ENCODE results near the gene DUSP28. TPM values are rescaled to one million over a fixed set of nuclear protein-coding genes. Genes with fewer than 3 reads are reported as not detected.

The DUSP28 gene
- total RNA-seq, 1 donor from 2014 or later: 4.9 TPM

DNA sequence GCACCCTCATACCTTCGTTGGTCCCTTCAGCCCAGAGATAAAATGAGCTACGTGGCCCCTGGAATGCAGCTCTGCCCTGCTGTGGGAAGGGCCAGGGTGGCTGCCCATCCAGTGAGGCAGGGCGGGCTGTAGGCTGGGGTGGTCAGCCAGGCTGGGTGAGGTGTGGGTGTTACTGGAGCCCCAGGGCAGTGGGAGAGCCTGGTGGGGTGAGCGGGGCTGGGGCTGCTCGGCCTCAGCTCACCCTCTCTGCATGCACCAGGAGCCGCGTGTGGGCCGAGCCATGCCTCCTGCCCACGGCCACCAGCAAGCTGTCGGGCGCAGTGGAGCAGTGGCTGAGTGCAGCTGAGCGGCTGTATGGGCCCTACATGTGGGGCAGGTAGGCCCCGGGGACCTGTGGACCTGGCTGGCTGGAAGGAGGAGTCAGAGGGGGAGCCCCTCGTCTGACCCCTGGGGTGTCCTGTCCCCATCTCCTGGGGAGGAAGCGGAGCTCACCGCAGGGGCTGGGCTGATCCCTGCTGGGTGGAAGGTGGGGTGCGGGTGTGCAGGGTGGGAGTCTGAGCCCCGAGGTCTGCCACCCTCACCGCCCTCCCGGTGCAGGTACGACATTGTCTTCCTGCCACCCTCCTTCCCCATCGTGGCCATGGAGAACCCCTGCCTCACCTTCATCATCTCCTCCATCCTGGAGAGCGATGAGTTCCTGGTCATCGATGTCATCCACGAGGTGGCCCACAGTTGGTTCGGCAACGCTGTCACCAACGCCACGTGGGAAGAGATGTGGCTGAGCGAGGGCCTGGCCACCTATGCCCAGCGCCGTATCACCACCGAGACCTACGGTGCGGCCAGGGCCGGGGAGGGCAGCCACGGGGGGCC is 13.6 kb downstream of the DUSP28 start:
- no peaks in the 10 kb centered on the region for H3K9me3 Mint-ChIP-seq (ENCODE audit: low read depth)
- no peak overlapping the region for H3K4me3 Mint-ChIP-seq (ENCODE audit: low read depth)

GRCh38 chr2:240574386-240575100 is 14.4 kb downstream of the DUSP28 start:
- Mint-ChIP-seq H3K4me3 (ENCODE audit: low read depth) (no peak overlapping the region), H3K27ac (no peak overlapping the region), H3K4me1 (ENCODE audit: low read depth) (peaks cover under 1% of the 10 kb centered on the region), H3K27me3 (no peaks in the 10 kb centered on the region), H3K36me3 (ENCODE audit: insufficient read depth) (peaks cover 1% of the 10 kb centered on the region), H3K9me3 (ENCODE audit: low read depth) (no peaks in the 10 kb centered on the region)
- no peak for DNase-seq (ENCODE audit: low spot score, unreplicated experiment)
- no peak for TF ChIP-seq CTCF (IDR thresholded peaks at IDR 0.05; ENCODE audit: unreplicated experiment)

More for the DNA sequence above, 13.6 kb downstream of the DUSP28 start:
- H3K27ac Mint-ChIP-seq: peak overlapping the region; percentile 52
- TF ChIP-seq CTCF (IDR thresholded peaks at IDR 0.05; ENCODE audit: unreplicated experiment): no peak
- no peaks in the 10 kb centered on the region for H3K27me3 Mint-ChIP-seq
- peaks cover 4% of the 10 kb centered on the region for H3K4me1 Mint-ChIP-seq (ENCODE audit: low read depth)
- DNase-seq (ENCODE audit: low spot score, unreplicated experiment): no peak
- H3K36me3 Mint-ChIP-seq (ENCODE audit: insufficient read depth): peaks cover 1% of the 10 kb centered on the region

DNA sequence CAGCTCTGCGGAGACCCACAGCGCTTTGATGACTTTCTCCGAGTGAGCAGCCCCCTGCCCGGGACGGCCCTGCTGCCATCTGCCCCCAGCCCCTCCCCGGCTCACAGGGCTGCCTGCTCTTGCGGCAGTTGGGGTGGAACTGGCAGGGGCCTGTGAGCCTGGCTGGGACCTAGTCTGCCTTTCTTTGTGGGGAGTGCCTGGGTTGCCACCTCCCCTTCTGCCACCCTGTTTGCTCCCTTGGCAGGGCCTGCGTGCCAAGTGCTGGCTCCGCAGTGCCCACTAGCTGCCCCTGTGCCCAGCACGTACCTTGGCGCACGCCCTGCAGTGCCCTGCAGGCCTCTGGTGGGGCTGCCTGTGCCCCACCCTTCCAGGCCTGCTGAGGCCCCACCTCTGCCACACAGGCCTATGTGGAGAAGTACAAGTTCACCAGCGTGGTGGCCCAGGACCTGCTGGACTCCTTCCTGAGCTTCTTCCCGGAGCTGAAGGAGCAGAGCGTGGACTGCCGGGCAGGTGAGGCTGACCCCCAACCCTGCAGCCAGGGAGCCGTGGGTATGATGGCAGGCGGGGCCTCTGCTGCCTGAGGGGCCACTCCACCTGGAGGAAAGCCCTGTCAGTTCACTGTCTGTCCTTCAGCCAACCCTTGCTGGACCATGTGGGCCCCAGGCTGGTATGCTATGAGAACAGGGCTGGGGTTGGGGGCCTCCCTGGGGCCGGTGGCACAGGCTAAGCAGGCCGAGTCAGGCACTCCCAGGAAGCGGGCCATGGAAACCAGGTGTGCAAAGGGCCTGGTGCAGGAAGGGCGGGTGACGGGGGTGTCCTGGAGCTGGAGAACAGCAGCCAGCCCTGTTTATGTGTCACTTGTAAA is 15.2 kb downstream of the DUSP28 start:
- Mint-ChIP-seq H3K36me3 (ENCODE audit: insufficient read depth) (peaks cover 1% of the 10 kb centered on the region), H3K27me3 (no peaks in the 10 kb centered on the region)
- no peak for TF ChIP-seq CTCF (IDR thresholded peaks at IDR 0.05; ENCODE audit: unreplicated experiment)

DNA sequence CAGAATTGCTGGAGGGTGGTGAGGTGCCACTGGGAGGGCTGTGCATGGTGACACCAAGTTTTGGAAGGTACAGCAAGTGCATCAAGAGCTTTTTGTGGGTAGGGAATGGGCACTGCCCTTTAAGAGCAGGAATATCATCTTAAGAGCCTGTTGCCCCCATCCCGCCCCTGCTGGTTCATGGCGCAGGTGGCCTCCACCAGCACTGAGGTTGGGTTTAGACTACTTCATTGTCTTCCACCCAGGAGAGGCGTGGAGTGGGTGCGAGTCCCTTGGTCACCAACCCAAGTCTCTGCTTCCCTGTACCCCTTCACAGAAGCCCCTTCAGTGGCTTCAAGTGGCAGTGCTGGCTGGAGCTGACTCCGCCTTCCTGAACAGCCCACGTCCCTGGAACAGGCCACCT is 15.9 kb downstream of the DUSP28 start:
- Mint-ChIP-seq H3K4me3 (ENCODE audit: low read depth) (no peak overlapping the region), H3K27ac (no peak overlapping the region), H3K27me3 (no peaks in the 10 kb centered on the region), H3K36me3 (ENCODE audit: insufficient read depth) (peaks cover 3% of the 10 kb centered on the region), H3K4me1 (ENCODE audit: low read depth) (peaks cover 3% of the 10 kb centered on the region), H3K9me3 (ENCODE audit: low read depth) (no peaks in the 10 kb centered on the region)
- DNase-seq (ENCODE audit: low spot score, unreplicated experiment): no peak
- TF ChIP-seq CTCF (IDR thresholded peaks at IDR 0.05; ENCODE audit: unreplicated experiment): no peak

More for the DNA sequence above, 15.2 kb downstream of the DUSP28 start:
- no peak overlapping the region for H3K4me3 Mint-ChIP-seq (ENCODE audit: low read depth)
- no peak for DNase-seq (ENCODE audit: low spot score, unreplicated experiment)
- H3K27ac Mint-ChIP-seq: no peak overlapping the region
- no peaks in the 10 kb centered on the region for H3K9me3 Mint-ChIP-seq (ENCODE audit: low read depth)
- H3K4me1 Mint-ChIP-seq (ENCODE audit: low read depth): peaks cover 3% of the 10 kb centered on the region

Measured in progenitor cell of endocrine pancreas (in vitro differentiated cells).